ENCODE results near the gene SLC19A1.

DNA sequence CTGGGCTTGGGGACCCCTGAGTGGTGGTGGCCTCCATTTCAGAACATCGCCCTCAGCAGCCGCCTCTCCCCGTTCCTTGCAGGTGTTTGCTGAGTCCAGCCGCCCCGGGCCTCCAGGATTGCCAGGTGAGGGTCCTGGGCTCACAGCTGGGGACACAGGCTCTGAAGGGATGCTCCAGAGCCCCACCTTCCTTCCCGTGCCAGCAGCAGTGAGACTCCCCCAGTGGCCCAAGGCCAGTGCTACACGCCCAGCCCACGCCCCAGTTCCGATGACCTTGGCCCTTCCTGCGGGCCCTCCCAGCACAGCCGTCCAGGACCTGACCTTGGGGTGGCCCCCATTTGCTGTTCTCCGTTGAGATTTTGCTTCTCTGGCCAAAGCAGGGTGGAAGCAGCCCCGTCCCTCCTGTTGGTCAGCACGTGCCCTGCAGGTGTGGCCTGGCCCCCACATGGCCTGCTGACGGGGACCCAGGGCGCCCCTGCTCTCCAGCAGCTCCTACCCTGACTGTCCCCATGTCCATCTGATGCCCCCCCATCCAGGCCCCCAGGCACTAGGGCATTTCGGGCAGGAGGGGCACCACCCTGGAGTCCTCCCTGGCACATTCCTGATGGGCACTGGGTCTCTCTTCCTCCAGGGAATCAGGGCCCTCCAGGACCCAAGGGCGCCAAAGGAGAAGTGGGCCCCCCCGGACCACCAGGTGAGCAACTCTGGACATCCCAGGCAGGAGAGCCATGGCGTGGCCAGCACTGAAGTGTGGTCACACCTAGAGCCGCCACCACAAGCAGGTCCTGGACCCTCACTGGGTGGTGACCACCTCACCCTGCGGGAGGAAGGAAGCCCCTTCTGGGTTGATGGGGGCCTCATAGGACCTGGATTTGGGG lies 45.0 kb downstream of the SLC19A1 start:
- TF ChIP-seq, protein P1, sequence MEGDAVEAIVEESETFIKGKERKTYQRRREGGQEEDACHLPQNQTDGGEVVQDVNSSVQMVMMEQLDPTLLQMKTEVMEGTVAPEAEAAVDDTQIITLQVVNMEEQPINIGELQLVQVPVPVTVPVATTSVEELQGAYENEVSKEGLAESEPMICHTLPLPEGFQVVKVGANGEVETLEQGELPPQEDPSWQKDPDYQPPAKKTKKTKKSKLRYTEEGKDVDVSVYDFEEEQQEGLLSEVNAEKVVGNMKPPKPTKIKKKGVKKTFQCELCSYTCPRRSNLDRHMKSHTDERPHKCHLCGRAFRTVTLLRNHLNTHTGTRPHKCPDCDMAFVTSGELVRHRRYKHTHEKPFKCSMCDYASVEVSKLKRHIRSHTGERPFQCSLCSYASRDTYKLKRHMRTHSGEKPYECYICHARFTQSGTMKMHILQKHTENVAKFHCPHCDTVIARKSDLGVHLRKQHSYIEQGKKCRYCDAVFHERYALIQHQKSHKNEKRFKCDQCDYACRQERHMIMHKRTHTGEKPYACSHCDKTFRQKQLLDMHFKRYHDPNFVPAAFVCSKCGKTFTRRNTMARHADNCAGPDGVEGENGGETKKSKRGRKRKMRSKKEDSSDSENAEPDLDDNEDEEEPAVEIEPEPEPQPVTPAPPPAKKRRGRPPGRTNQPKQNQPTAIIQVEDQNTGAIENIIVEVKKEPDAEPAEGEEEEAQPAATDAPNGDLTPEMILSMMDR (conservative IDR thresholded peaks at IDR 0.05 in 1 of 2, IDR thresholded peaks at IDR 0.05 in 1 of 2; ENCODE audit: low read depth in 1 of 2, low read length in 2 of 2), result no peak
- TF ChIP-seq EZH2 (IDR thresholded peaks at IDR 0.05; ENCODE audit: low read length, missing control alignments), result no peak
